ENCODE measurements around the gene IL7R.
"Not testable (repeated sequence)": the region's sequence is repeated elsewhere in the genome, so short reads cannot be mapped to it uniquely, and the experiment has no call there.

DNA sequence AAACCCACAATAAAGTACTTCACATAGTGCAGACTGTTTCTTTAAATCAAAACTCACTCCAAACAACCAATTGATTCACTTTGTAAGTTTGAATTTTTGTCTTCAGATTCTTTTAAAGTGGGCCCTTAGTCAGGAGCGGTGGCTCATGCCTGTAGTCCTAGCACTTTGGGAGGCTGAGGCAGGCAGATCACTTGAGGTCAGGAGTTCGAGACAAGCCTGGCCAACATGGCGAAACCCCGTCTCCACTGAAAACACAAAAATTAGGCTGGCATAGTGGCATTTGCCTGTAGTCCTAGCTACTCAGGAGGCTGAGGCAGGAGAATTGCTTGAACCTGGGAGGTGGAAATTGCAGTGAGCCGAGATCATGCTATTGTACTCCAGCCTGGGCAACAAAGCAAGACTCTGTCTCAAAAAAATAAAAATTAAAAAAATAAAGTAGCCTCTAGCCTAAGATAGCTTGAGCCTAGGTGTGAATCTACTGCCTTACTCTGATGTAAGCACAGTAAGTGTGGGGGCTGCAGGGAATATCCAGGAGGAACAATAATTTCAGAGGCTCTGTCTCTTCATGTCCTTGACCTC, 416 bp upstream of the IL7R start:
- not testable (repeated sequence) for TF ChIP-seq CTCF, POLR2A (IDR thresholded peaks at IDR 0.05)
